Breast epithelium (tissue), 4 donors: Measurements from ENCODE around the gene OR10J4. TPM values are rescaled to one million over a fixed set of nuclear protein-coding genes. Genes with fewer than 3 reads are reported as not detected.

ENCODE experiments used
- DNase-seq, 2 donors: peaks; one replicate each; pipeline ENCODE4 v3.0.0-alpha.2; 2019; ENCODE audit warnings: low spot score in 2 of 2
- H3K27ac ChIP-seq, 2 donors: fragments of 200-600 bp; sonication (generic) in 1 of 2; one replicate each; pipeline ENCODE4 v1.5.1; 2016 to 2019; ENCODE audit warnings: mild to moderate bottlenecking in 1 of 2
- H3K27me3 ChIP-seq, 2 donors: fragments of 200-600 bp; sonication (generic) in 1 of 2; one replicate each; pipeline versions ENCODE4 v1.5.1 to v1.6.0; 2017 to 2019; ENCODE audit warnings: control low read depth in 1 of 2, mild to moderate bottlenecking in 1 of 2
- H3K36me3 ChIP-seq: fragments of 200-600 bp; one replicate; pipeline ENCODE4 v1.5.1; 2019
- H3K4me1 ChIP-seq, 2 donors: fragments of 200-600 bp; sonication (generic); one replicate each; pipeline ENCODE4 v1.5.1; 2016 to 2019; ENCODE audit warnings: control low read depth in 1 of 2
- H3K4me3 ChIP-seq, 3 donors: fragments of 200-600 bp; sonication (generic); 1 replicate in 2 of 3; 2 replicates in 1 of 3; pipeline ENCODE4 v1.5.1; 2016 to 2019; ENCODE audit warnings: mild to moderate bottlenecking in 3 of 3, moderate library complexity in 2 of 3
- H3K9me3 ChIP-seq, 2 donors: fragments of 200-600 bp; sonication (generic) in 1 of 2; one replicate each; pipeline ENCODE4 v1.5.1; 2016 to 2019; ENCODE audit warnings: control low read depth in 1 of 2
- POLR2A ChIP-seq: fragments of 450-650 bp; IDR thresholded peaks from one replicate; pipeline ENCODE4 v1.6.1; 2016; ENCODE audit warnings: antibody characterized with exemption, mild to moderate bottlenecking, moderate library complexity
- POLR2AphosphoS5 ChIP-seq, 3 donors: sonication (generic); formaldehyde crosslinking; IDR thresholded peaks; one replicate each; pipeline ENCODE4 v1.6.1; 2017; ENCODE audit warnings: antibody characterized with exemption in 3 of 3
- intact Hi-C: fragments of 100-400 bp; cut with DNase I; formaldehyde crosslinking; loops from one replicate; pipeline ENCODE4 v1.15.1; 2023; ENCODE audit warnings: low total_unique reads
- total RNA-seq, 3 donors: library from RNA; depleted of rRNA; stranded (reverse); fragments of >200 nt; gene quantifications; one replicate each; pipeline ENCODE4 v1.1.0, GENCODE V29; 2016
- TF ChIP-seq, protein P1 (sequence below), 3 donors: fragments of 450-650 bp; IDR thresholded peaks; one replicate each; pipeline ENCODE4 v1.5.1; 2016 to 2017; ENCODE audit warnings: antibody characterized with exemption in 3 of 3, mild to moderate bottlenecking in 3 of 3, moderate library complexity in 3 of 3

The OR10J4 gene
- total RNA-seq, result not detected

DNA sequence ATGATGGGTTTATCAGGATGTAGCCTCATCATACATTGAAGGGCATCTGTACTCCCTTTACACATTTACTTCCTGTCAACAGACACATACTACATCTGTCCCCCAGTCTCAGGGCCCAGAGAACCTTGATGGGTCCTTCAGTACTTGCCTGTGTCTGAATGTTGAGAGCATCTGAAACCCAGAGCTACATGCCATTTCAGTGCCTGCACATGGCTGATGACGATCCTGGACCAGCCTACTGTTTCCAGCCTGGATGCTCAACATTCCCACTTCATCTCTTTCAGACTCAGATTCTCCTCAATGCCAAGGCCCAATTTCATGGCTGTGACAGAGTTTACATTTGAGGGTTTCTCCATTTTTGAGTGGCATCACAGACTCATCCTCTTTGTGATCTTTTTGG lies at the start of gene OR10J4:
Gene OR10J4, plus strand, starts transcription at position 301 of the 400 bp plus-strand sequence.
- TF ChIP-seq POLR2AphosphoS5 (IDR thresholded peaks at IDR 0.05), result no peak
- no peak for TF ChIP-seq POLR2A
- TF ChIP-seq, protein P1, sequence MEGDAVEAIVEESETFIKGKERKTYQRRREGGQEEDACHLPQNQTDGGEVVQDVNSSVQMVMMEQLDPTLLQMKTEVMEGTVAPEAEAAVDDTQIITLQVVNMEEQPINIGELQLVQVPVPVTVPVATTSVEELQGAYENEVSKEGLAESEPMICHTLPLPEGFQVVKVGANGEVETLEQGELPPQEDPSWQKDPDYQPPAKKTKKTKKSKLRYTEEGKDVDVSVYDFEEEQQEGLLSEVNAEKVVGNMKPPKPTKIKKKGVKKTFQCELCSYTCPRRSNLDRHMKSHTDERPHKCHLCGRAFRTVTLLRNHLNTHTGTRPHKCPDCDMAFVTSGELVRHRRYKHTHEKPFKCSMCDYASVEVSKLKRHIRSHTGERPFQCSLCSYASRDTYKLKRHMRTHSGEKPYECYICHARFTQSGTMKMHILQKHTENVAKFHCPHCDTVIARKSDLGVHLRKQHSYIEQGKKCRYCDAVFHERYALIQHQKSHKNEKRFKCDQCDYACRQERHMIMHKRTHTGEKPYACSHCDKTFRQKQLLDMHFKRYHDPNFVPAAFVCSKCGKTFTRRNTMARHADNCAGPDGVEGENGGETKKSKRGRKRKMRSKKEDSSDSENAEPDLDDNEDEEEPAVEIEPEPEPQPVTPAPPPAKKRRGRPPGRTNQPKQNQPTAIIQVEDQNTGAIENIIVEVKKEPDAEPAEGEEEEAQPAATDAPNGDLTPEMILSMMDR (IDR thresholded peaks at IDR 0.05), result no peak
- H3K4me1 ChIP-seq, result no peaks in the 10 kb centered on the region
- H3K4me3 ChIP-seq, result no peak within 1 kb of the TSS
- no peaks in the 10 kb centered on the region for H3K27me3 ChIP-seq
- H3K27ac ChIP-seq, result no peak within 1 kb of the TSS
- no peak for DNase-seq
- H3K9me3 ChIP-seq, result no peaks in the 10 kb centered on the region
- no peaks in the 10 kb centered on the region for H3K36me3 ChIP-seq
- intact Hi-C loops, result no loop called here

GRCh38 chr1:159406821-159407220 lies 25.2 kb upstream of the OR10J4 start:
- no peaks in the 10 kb centered on the region for H3K4me1 ChIP-seq
- no peak overlapping the region for H3K27ac ChIP-seq
- no peaks in the 10 kb centered on the region for H3K36me3 ChIP-seq
- DNase-seq, result no peak
- H3K4me3 ChIP-seq, result no peak overlapping the region
- no peaks in the 10 kb centered on the region for H3K27me3 ChIP-seq
- TF ChIP-seq POLR2A (no peak), POLR2AphosphoS5 (IDR thresholded peaks at IDR 0.05) (no peak)
- TF ChIP-seq, protein P1 (IDR thresholded peaks at IDR 0.05), result no peak
- no peaks in the 10 kb centered on the region for H3K9me3 ChIP-seq
- intact Hi-C loops, result no loop called here

- no peak for DNase-seq
- intact Hi-C loops, result no loop called here
- Histone ChIP-seq H3K36me3 (no peaks in the 10 kb centered on the region), H3K9me3 (no peaks in the 10 kb centered on the region), H3K4me3 (no peak overlapping the region), H3K27me3 (no peaks in the 10 kb centered on the region), H3K4me1 (no peaks in the 10 kb centered on the region), H3K27ac (no peak overlapping the region)
- TF ChIP-seq POLR2A, result no peak
- TF ChIP-seq, protein P1 (IDR thresholded peaks at IDR 0.05), result no peak
- no peak for TF ChIP-seq POLR2AphosphoS5 (IDR thresholded peaks at IDR 0.05)
These were observed 23.1 kb upstream of the OR10J4 start for GRCh38 chr1:159408862-159409400.

- DNase-seq, result no peak
- H3K9me3 ChIP-seq, result peaks cover 10 to 38% of the 10 kb centered on the region in 2 donors
- TF ChIP-seq POLR2A, result no peak
- TF ChIP-seq, protein P1 (IDR thresholded peaks at IDR 0.05), result no peak
- no peak for TF ChIP-seq POLR2AphosphoS5 (IDR thresholded peaks at IDR 0.05)
- H3K4me1 ChIP-seq, result no peaks in the 10 kb centered on the region
- H3K27ac ChIP-seq, result no peak overlapping the region
- no peaks in the 10 kb centered on the region for H3K36me3 ChIP-seq
- intact Hi-C loops, result no loop called here
- no peaks in the 10 kb centered on the region for H3K27me3 ChIP-seq
- no peak overlapping the region for H3K4me3 ChIP-seq
These were observed 10.2 kb upstream of the OR10J4 start for GRCh38 chr1:159421821-159422220.

DNA sequence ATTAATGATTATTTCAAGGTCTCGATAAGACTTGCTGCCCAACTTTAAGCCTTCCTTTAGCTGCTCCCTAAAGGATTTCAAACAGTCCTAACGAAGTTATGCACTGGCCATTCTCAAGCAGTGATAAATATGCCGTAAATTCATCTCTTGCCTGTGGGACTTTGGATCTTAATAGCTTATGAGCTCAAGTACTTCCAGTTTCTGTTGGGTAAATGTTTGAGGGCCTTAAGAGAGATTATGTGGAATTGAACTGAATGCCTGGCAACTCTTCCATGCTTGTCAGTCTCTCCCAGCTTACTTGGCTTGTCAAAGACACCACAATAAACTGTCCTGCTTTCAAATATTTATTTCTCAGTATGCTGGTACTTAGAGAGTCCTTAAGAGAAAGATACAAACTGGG lies 3.5 kb upstream of the OR10J4 start:
- no peak for TF ChIP-seq POLR2A
- no peak for DNase-seq
- H3K27ac ChIP-seq, result no peak overlapping the region
- H3K27me3 ChIP-seq, result no peaks in the 10 kb centered on the region
- no peak overlapping the region for H3K4me3 ChIP-seq
- no peaks in the 10 kb centered on the region for H3K9me3 ChIP-seq
- no peaks in the 10 kb centered on the region for H3K4me1 ChIP-seq
- intact Hi-C loops, result no loop called here
- H3K36me3 ChIP-seq, result no peaks in the 10 kb centered on the region
